Esophagus squamous epithelium (tissue), 5 donors: ENCODE measurements around the gene MFSD2B. TPM values are rescaled to one million over a fixed set of nuclear protein-coding genes. Genes with fewer than 3 reads are reported as not detected.
A peak's percentile ranks its signal among the peaks of the same experiment; 100 is the strongest.

Experiments used
- DNase-seq: peaks from one replicate; lab custom pipeline; 2025; lab: John Stamatoyannopoulos, UW
- H3K27ac ChIP-seq, 4 donors: fragments of 200-600 bp; sonication (generic); one replicate each; pipeline ENCODE4 v1.5.1; 2016 to 2019; ENCODE audit warnings: mild to moderate bottlenecking in 1 of 4
- H3K27me3 ChIP-seq, 4 donors: fragments of 200-600 bp; sonication (generic); 1 replicate in 3 of 4; 2 replicates in 1 of 4; pipeline versions ENCODE4 v1.5.1 to v1.6.0; 2017 to 2021; ENCODE audit warnings: antibody characterized with exemption in 1 of 4
- H3K36me3 ChIP-seq, 3 donors: fragments of 200-600 bp; sonication (generic); one replicate each; pipeline ENCODE4 v1.5.1; 2016 to 2019
- H3K4me1 ChIP-seq, 3 donors: fragments of 200-600 bp; sonication (generic); one replicate each; pipeline ENCODE4 v1.5.1; 2017 to 2019
- H3K4me3 ChIP-seq, 4 donors: fragments of 200-600 bp; sonication (generic); 1 replicate in 3 of 4; 2 replicates in 1 of 4; pipeline ENCODE4 v1.5.1; 2016 to 2019; ENCODE audit warnings: mild to moderate bottlenecking in 2 of 4, moderate library complexity in 1 of 4
- H3K9me3 ChIP-seq, 3 donors: fragments of 200-600 bp; sonication (generic); one replicate each; pipeline ENCODE4 v1.5.1; 2016 to 2019
- CTCF ChIP-seq, 6 experiments: fragments of 450-650 bp in 4 of 6; fragments of 200-600 bp in 2 of 6; sonication (generic) in 2 of 6; IDR thresholded peaks; one replicate each; pipeline ENCODE4 v1.5.1; 2016 to 2019; ENCODE audit warnings: antibody characterized with exemption in 6 of 6, mild to moderate bottlenecking in 4 of 6, moderate library complexity in 4 of 6
- POLR2A ChIP-seq, 4 donors: fragments of 450-650 bp; IDR thresholded peaks; one replicate each; pipeline ENCODE4 v1.6.1; 2017; ENCODE audit warnings: antibody characterized with exemption in 4 of 4, mild to moderate bottlenecking in 4 of 4, moderate library complexity in 3 of 4
- WGBS, 2 donors: methylation state at CpG; one replicate each; pipeline ENCODE4 v1.1.5; 2018; 5-methylcytosine and 5-hydroxymethylcytosine counted together
- intact Hi-C: fragments of 100-400 bp; cut with DNase I; formaldehyde crosslinking; loops from one replicate; pipeline ENCODE4 v1.15.0; 2022
- total RNA-seq, 4 donors: library from RNA; depleted of rRNA; stranded (reverse); fragments of >200 nt; gene quantifications; one replicate each; pipeline ENCODE4 v1.1.0, GENCODE V29; 2016
- donor health status: DM: yes; HTN: yes; CAD: no.

The MFSD2B gene
- total RNA-seq, 4 donors from 2014 or later: 0.19 TPM; not detected in 3

GRCh38 chr2:24020244-24020643 lies 10.4 kb downstream of the MFSD2B start:
- Histone ChIP-seq H3K27ac (no peak overlapping the region), H3K4me1 (no peaks in the 10 kb centered on the region), H3K4me3 (no peak overlapping the region), H3K36me3 (peaks cover 0 to 29% (median 0%) of the 10 kb centered on the region in 3 donors), H3K9me3 (no peaks in the 10 kb centered on the region), H3K27me3 (no peaks in the 10 kb centered on the region)
- WGBS, 2 donors: 79 to 83% methylated on average over 3 to 4 of the region's 4 CpGs
- intact Hi-C loops: no loop called here
- no peak for DNase-seq
- TF ChIP-seq CTCF (IDR thresholded peaks at IDR 0.05) (no peak), POLR2A (IDR thresholded peaks at IDR 0.05) (no peak)

GRCh38 chr2:24021122-24021998 lies 11.5 kb downstream of the MFSD2B start:
- no peak for DNase-seq
- H3K27me3 ChIP-seq: no peaks in the 10 kb centered on the region
- H3K36me3 ChIP-seq: peaks cover 0 to 40% (median 0%) of the 10 kb centered on the region in 3 donors
- no peaks in the 10 kb centered on the region for H3K4me1 ChIP-seq
- no peaks in the 10 kb centered on the region for H3K9me3 ChIP-seq
- intact Hi-C loops: no loop called here
- TF ChIP-seq POLR2A (IDR thresholded peaks at IDR 0.05) (no peak), CTCF (IDR thresholded peaks at IDR 0.05) (peak in 2 of 6 experiments; percentile 7 to 31)
- H3K27ac ChIP-seq: no peak overlapping the region
- WGBS, 2 donors: 70 to 84% methylated on average over 6 to 9 of the region's 19 CpGs
- no peak overlapping the region for H3K4me3 ChIP-seq

GRCh38 chr2:24022324-24022974 lies 12.6 kb downstream of the MFSD2B start:
- no peak for DNase-seq

GRCh38 chr2:24022975-24023575 lies 13.2 kb downstream of the MFSD2B start:
- no peaks in the 10 kb centered on the region for H3K27me3 ChIP-seq
- no peaks in the 10 kb centered on the region for H3K9me3 ChIP-seq
- H3K4me1 ChIP-seq: no peaks in the 10 kb centered on the region
- no peak for DNase-seq
- no peak overlapping the region for H3K27ac ChIP-seq
- WGBS, 2 donors: 78 to 88% methylated on average over 6 to 12 of the region's 16 CpGs
- intact Hi-C loops: no loop called here
- H3K36me3 ChIP-seq: peaks cover 0 to 57% (median 0%) of the 10 kb centered on the region in 3 donors
- TF ChIP-seq CTCF (IDR thresholded peaks at IDR 0.05): no peak
- no peak for TF ChIP-seq POLR2A (IDR thresholded peaks at IDR 0.05)
- H3K4me3 ChIP-seq: no peak overlapping the region

More at GRCh38 chr2:24022324-24022974, 12.6 kb downstream of the MFSD2B start:
- Histone ChIP-seq H3K36me3 (peaks cover 0 to 51% (median 0%) of the 10 kb centered on the region in 3 donors), H3K27me3 (no peaks in the 10 kb centered on the region), H3K4me1 (no peaks in the 10 kb centered on the region), H3K27ac (no peak overlapping the region), H3K9me3 (no peaks in the 10 kb centered on the region), H3K4me3 (no peak overlapping the region)
- no peak for TF ChIP-seq CTCF (IDR thresholded peaks at IDR 0.05)
- no peak for TF ChIP-seq POLR2A (IDR thresholded peaks at IDR 0.05)
- intact Hi-C loops: no loop called here
- 95% methylated on average over 8 to 12 of the region's 14 CpGs for WGBS, 2 donors
